OCI-LY3 (cell line): ENCODE measurements around the gene JPH3.

ENCODE experiments used
- H2AFZ ChIP-seq: fragments of 200-600, 300-600 bp; shearing (Covaris generic); 2 replicates; pipeline ENCODE4 v1.6.0; 2014; ENCODE audit warnings: antibody characterized with exemption, low read depth, low read length
- H3K27ac ChIP-seq: fragments of 200-600, 300-600 bp; sonication (generic); 2 replicates; pipeline ENCODE4 v1.5.1; 2014; ENCODE audit warnings: mild to moderate bottlenecking, low read length, moderate library complexity, mixed read lengths
- H3K27me3 ChIP-seq: fragments of 200-600, 300-600 bp; sonication (generic); 2 replicates; pipeline ENCODE4 v1.6.1; 2014; ENCODE audit warnings: low read depth, low read length, mixed read lengths
- H3K36me3 ChIP-seq: fragments of 200-600, 300-600 bp; sonication (generic); replicated peaks from 2 replicates; pipeline ENCODE3; 2014; ENCODE audit warnings: low read depth, low read length, mixed read lengths
- H3K4me1 ChIP-seq: fragments of 300-600, 200-600 bp; sonication (generic); 2 replicates; pipeline ENCODE4 v1.6.1; 2014; ENCODE audit warnings: low read length, mixed read lengths
- H3K4me2 ChIP-seq: fragments of 200-600, 300-600 bp; sonication (generic); 2 replicates; pipeline ENCODE4 v1.6.1; 2014; ENCODE audit warnings: low read length, mixed read lengths
- H3K4me3 ChIP-seq: fragments of 300-600, 200-600 bp; sonication (generic); 2 replicates; pipeline ENCODE4 v1.5.1; 2014; ENCODE audit warnings: antibody characterized with exemption, mild to moderate bottlenecking, low read length, moderate library complexity
- H3K79me2 ChIP-seq: fragments of 300-600, 200-600 bp; shearing (Covaris generic); 2 replicates; pipeline ENCODE4 v1.6.1; 2014; ENCODE audit warnings: mild to moderate bottlenecking, low read length, mixed read lengths
- H3K9ac ChIP-seq: fragments of 300-600, 200-600 bp; shearing (Covaris generic); 2 replicates; pipeline ENCODE4 v1.6.0; 2014; ENCODE audit warnings: mild to moderate bottlenecking, low read length, moderate library complexity
- H3K9me3 ChIP-seq: fragments of 200-600, 300-600 bp; shearing (Covaris generic); 2 replicates; pipeline ENCODE4 v1.6.1; 2014; ENCODE audit warnings: low read length, mixed read lengths; ENCODE audit not compliant: insufficient read depth
- H4K20me1 ChIP-seq: fragments of 200-600, 300-600 bp; sonication (generic); 2 replicates; pipeline ENCODE4 v1.6.1; 2016; ENCODE audit warnings: low read length, mixed read lengths; ENCODE audit not compliant: insufficient read depth
- EZH2phosphoT487 ChIP-seq: fragments of 200-600 bp; shearing (Covaris generic); IDR thresholded peaks from 2 replicates; pipeline ENCODE4 v1.6.1; 2018; ENCODE audit warnings: antibody characterized with exemption, mixed run types, low read depth
- TF ChIP-seq, protein P1 (sequence below): fragments of 200-600, 300-600 bp; sonication (generic); IDR thresholded peaks from 2 replicates; pipeline ENCODE4 v1.5.1; 2014; ENCODE audit warnings: antibody characterized with exemption, low read length, low read depth

Gene JPH3

DNA sequence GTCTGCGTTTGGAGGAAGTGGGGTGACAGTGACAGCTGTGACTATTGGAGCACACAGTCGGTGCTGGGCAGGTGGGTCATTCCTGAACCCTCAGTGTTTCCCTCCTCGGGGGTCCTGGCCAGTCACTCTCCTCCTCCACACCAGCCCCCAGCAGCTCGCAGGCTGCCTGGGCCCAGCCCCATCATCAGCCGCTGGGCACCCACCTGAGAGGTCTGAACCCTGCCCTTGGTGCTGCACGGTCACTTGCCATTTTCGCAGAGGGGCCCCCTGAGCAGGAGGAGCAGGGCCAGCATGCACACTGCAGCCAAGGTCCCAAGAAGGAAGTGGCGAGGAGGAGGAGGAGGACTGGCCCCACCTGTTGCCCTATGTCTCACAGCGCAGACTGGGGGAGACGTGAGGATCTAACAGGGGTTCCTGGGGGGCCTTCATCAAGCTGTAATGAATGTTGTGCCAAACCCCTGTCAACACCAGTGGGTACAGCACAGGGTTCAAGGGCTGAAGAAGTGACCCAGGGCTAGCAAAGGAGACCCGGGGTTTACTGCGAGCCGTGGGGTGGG, 23.0 kb downstream of the JPH3 start:
- H3K27ac ChIP-seq = no peak overlapping the region
- TF ChIP-seq, protein P1, sequence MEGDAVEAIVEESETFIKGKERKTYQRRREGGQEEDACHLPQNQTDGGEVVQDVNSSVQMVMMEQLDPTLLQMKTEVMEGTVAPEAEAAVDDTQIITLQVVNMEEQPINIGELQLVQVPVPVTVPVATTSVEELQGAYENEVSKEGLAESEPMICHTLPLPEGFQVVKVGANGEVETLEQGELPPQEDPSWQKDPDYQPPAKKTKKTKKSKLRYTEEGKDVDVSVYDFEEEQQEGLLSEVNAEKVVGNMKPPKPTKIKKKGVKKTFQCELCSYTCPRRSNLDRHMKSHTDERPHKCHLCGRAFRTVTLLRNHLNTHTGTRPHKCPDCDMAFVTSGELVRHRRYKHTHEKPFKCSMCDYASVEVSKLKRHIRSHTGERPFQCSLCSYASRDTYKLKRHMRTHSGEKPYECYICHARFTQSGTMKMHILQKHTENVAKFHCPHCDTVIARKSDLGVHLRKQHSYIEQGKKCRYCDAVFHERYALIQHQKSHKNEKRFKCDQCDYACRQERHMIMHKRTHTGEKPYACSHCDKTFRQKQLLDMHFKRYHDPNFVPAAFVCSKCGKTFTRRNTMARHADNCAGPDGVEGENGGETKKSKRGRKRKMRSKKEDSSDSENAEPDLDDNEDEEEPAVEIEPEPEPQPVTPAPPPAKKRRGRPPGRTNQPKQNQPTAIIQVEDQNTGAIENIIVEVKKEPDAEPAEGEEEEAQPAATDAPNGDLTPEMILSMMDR = no peak
- TF ChIP-seq EZH2phosphoT487 = no peak
- H3K9ac ChIP-seq = no peak overlapping the region
- no peaks in the 10 kb centered on the region for H3K36me3 ChIP-seq
- no peak overlapping the region for H3K4me2 ChIP-seq
- H3K27me3 ChIP-seq = peaks cover 18% of the 10 kb centered on the region
- peaks cover 10% of the 10 kb centered on the region for H3K4me1 ChIP-seq
- no peaks in the 10 kb centered on the region for H3K9me3 ChIP-seq
- no peaks in the 10 kb centered on the region for H3K79me2 ChIP-seq
- no peak overlapping the region for H3K4me3 ChIP-seq
- H2AFZ ChIP-seq = no peak overlapping the region
- no peaks in the 10 kb centered on the region for H4K20me1 ChIP-seq

GRCh38 chr16:87626401-87626800, 24.1 kb downstream of the JPH3 start:
- no peak overlapping the region for H2AFZ ChIP-seq
- H3K36me3 ChIP-seq = no peaks in the 10 kb centered on the region
- H3K4me1 ChIP-seq = peaks cover 10% of the 10 kb centered on the region
- peaks cover 29% of the 10 kb centered on the region for H3K27me3 ChIP-seq
- no peak overlapping the region for H3K27ac ChIP-seq
- no peak overlapping the region for H3K4me3 ChIP-seq
- H3K9ac ChIP-seq = no peak overlapping the region
- TF ChIP-seq, protein P1 = no peak
- TF ChIP-seq EZH2phosphoT487 = no peak
- H3K79me2 ChIP-seq = no peaks in the 10 kb centered on the region
- H3K4me2 ChIP-seq = no peak overlapping the region
- 0 out of 2 replicates have a peak, but pooled peaks cover 6% of the 10 kb centered on the region for H3K9me3 ChIP-seq
- H4K20me1 ChIP-seq = no peaks in the 10 kb centered on the region

DNA sequence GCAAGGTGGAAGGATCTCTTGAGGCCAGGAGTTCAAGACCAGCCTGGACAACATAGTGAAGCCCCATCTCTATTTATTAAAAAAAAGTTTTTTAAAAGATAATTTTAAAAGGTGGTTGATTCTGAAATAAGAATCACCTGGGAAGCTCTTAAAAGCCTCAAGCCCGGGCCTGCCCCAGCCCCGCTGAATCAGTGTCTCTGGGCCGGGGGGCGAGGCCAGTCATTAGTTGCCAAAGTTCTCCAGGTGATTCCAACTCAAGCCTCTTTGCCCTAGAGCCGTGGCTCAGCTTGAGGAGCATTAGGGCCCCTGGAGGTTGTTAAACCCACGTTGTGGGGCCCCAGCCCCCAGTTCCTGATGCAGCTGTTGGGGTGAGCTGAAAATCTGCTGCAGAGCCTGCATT, 24.6 kb downstream of the JPH3 start:
- TF ChIP-seq, protein P1 = no peak
- no peak for TF ChIP-seq EZH2phosphoT487
- Histone ChIP-seq H3K79me2 (no peaks in the 10 kb centered on the region), H2AFZ (no peak overlapping the region), H3K9ac (no peak overlapping the region), H3K27me3 (peaks cover 34% of the 10 kb centered on the region), H3K4me3 (no peak overlapping the region), H3K27ac (no peak overlapping the region), H3K9me3 (0 out of 2 replicates have a peak, but pooled peaks cover 6% of the 10 kb centered on the region), H3K36me3 (no peaks in the 10 kb centered on the region), H3K4me2 (no peak overlapping the region), H4K20me1 (no peaks in the 10 kb centered on the region), H3K4me1 (peaks cover 10% of the 10 kb centered on the region)

- Histone ChIP-seq H3K4me2 (no peak overlapping the region), H3K27ac (no peak overlapping the region), H3K27me3 (peaks cover 39% of the 10 kb centered on the region), H3K4me1 (peaks cover 10% of the 10 kb centered on the region), H3K4me3 (no peak overlapping the region), H3K9me3 (0 out of 2 replicates have a peak, but pooled peaks cover 6% of the 10 kb centered on the region), H4K20me1 (no peaks in the 10 kb centered on the region), H2AFZ (no peak overlapping the region), H3K36me3 (no peaks in the 10 kb centered on the region), H3K9ac (no peak overlapping the region), H3K79me2 (no peaks in the 10 kb centered on the region)
- no peak for TF ChIP-seq EZH2phosphoT487
- TF ChIP-seq, protein P1 = no peak
Measured at GRCh38 chr16:87627542-87628245, 25.4 kb downstream of the JPH3 start.
